ENCODE data around the gene C20orf96. TPM values are rescaled to one million over a fixed set of nuclear protein-coding genes. Genes with fewer than 3 reads are reported as not detected.

The C20orf96 gene
- polyA plus RNA-seq, 1 donor (not counting 4 experiments of a cell fraction or from before 2014, with no cell fraction given): 3.6 TPM

DNA sequence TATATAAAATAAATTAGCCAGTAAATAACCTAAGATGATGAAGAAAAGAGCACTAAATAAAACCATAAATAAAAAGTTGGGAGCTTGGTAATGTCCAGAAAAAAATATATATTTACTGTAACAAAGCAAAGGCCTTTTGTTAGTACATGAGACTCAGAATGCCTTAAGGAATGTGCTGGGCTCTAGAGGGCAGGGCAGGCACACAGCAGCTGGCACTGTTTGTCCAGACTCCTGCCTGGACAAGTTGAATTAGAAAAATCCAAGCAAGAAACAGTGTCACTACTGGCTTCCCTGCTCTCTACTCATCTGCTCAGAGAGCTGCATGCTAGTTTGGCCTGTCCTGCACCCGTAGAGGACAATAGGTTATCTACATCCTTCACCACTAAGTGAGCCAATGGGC, 54.7 kb downstream of the C20orf96 start:
- Histone ChIP-seq H3K79me2 (ENCODE audit: control insufficient read depth, insufficient read depth, low read length) (no peaks in the 10 kb centered on the region), H3K9me1 (ENCODE audit: control insufficient read depth, extremely low read depth, insufficient read depth, low read length) (no peaks in the 10 kb centered on the region), H3K4me3 (ENCODE audit: control insufficient read depth in 2 of 3, extremely low read depth in 1 of 3, insufficient read depth in 2 of 3, low read depth in 1 of 3, low read length in 3 of 3) (no peak overlapping the region), H3K36me3 (ENCODE audit: control insufficient read depth in 2 of 2, extremely low read depth in 1 of 2, insufficient read depth in 2 of 2, low read length in 2 of 2) (no peaks in the 10 kb centered on the region), H3K27me3 (ENCODE audit: control insufficient read depth, extremely low read depth, insufficient read depth, low read length) (no peaks in the 10 kb centered on the region), H3K4me2 (ENCODE audit: control insufficient read depth, extremely low read depth, insufficient read depth, low read depth, low read length) (peak overlapping the region; percentile 51), H4K20me1 (ENCODE audit: control insufficient read depth, extremely low read depth, insufficient read depth, low read length) (no peaks in the 10 kb centered on the region), H2AFZ (ENCODE audit: control insufficient read depth, low read length) (no peak overlapping the region), H3K9ac (ENCODE audit: control insufficient read depth, extremely low read depth, insufficient read depth, low read length) (no peak overlapping the region), H3K4me1 (ENCODE audit: control insufficient read depth, extremely low read depth, insufficient read depth, low read length) (peaks cover 8% of the 10 kb centered on the region), H3K9me3 (ENCODE audit: control insufficient read depth, low read depth, low read length) (no peaks in the 10 kb centered on the region), H3K27ac (ENCODE audit: control insufficient read depth, insufficient read depth, low read length) (no peak overlapping the region)
- no peak for TF ChIP-seq EZH2 (IDR thresholded peaks at IDR 0.05; ENCODE audit: low read length)
- TF ChIP-seq, protein P1, sequence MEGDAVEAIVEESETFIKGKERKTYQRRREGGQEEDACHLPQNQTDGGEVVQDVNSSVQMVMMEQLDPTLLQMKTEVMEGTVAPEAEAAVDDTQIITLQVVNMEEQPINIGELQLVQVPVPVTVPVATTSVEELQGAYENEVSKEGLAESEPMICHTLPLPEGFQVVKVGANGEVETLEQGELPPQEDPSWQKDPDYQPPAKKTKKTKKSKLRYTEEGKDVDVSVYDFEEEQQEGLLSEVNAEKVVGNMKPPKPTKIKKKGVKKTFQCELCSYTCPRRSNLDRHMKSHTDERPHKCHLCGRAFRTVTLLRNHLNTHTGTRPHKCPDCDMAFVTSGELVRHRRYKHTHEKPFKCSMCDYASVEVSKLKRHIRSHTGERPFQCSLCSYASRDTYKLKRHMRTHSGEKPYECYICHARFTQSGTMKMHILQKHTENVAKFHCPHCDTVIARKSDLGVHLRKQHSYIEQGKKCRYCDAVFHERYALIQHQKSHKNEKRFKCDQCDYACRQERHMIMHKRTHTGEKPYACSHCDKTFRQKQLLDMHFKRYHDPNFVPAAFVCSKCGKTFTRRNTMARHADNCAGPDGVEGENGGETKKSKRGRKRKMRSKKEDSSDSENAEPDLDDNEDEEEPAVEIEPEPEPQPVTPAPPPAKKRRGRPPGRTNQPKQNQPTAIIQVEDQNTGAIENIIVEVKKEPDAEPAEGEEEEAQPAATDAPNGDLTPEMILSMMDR (optimal IDR thresholded peaks at IDR 0.05 in 1 of 3, IDR thresholded peaks at IDR 0.05 in 1 of 3, conservative IDR thresholded peaks at IDR 0.05 in 1 of 3; ENCODE audit: extremely low read depth in 1 of 3, insufficient read depth in 2 of 3, low read length in 3 of 3): peak; percentile 42 to 76 (median 61)
- peak; percentile 91 for FAIRE-seq
- DNase-seq (ENCODE audit: low read depth, low spot score): no peak
- dilution Hi-C loops (cut with MboI; ENCODE audit: extremely low pct_ligation_motif_present, low sequenced_read_pairs): no loop called here

- no peaks in the 10 kb centered on the region for H3K9me3 ChIP-seq (ENCODE audit: control insufficient read depth, low read depth, low read length)
- H3K4me2 ChIP-seq (ENCODE audit: control insufficient read depth, extremely low read depth, insufficient read depth, low read depth, low read length): no peak overlapping the region
- H3K4me1 ChIP-seq (ENCODE audit: control insufficient read depth, extremely low read depth, insufficient read depth, low read length): no peaks in the 10 kb centered on the region
- no peaks in the 10 kb centered on the region for H4K20me1 ChIP-seq (ENCODE audit: control insufficient read depth, extremely low read depth, insufficient read depth, low read length)
- no peaks in the 10 kb centered on the region for H3K79me2 ChIP-seq (ENCODE audit: control insufficient read depth, insufficient read depth, low read length)
- H3K9ac ChIP-seq (ENCODE audit: control insufficient read depth, extremely low read depth, insufficient read depth, low read length): no peak overlapping the region
- DNase-seq (ENCODE audit: low read depth, low spot score) (no peak), FAIRE-seq (no peak)
- no peak for TF ChIP-seq EZH2 (IDR thresholded peaks at IDR 0.05; ENCODE audit: low read length)
- TF ChIP-seq, protein P1 (optimal IDR thresholded peaks at IDR 0.05 in 1 of 3, IDR thresholded peaks at IDR 0.05 in 1 of 3, conservative IDR thresholded peaks at IDR 0.05 in 1 of 3; ENCODE audit: extremely low read depth in 1 of 3, insufficient read depth in 2 of 3, low read length in 3 of 3): no peak
- dilution Hi-C loops (cut with MboI; ENCODE audit: extremely low pct_ligation_motif_present, low sequenced_read_pairs): no loop called here
- no peak overlapping the region for H3K4me3 ChIP-seq (ENCODE audit: control insufficient read depth in 2 of 3, extremely low read depth in 1 of 3, insufficient read depth in 2 of 3, low read depth in 1 of 3, low read length in 3 of 3)
- no peaks in the 10 kb centered on the region for H3K27me3 ChIP-seq (ENCODE audit: control insufficient read depth, extremely low read depth, insufficient read depth, low read length)
- H3K9me1 ChIP-seq (ENCODE audit: control insufficient read depth, extremely low read depth, insufficient read depth, low read length): no peaks in the 10 kb centered on the region
- H3K27ac ChIP-seq (ENCODE audit: control insufficient read depth, insufficient read depth, low read length): no peak overlapping the region
- H2AFZ ChIP-seq (ENCODE audit: control insufficient read depth, low read length): no peak overlapping the region
- H3K36me3 ChIP-seq (ENCODE audit: control insufficient read depth in 2 of 2, extremely low read depth in 1 of 2, insufficient read depth in 2 of 2, low read length in 2 of 2): no peaks in the 10 kb centered on the region
Observed at GRCh38 chr20:227439-228105, 63.0 kb downstream of the C20orf96 start.
